Measurements from ENCODE around the gene RPS2.
A peak's percentile ranks its signal among the peaks of the same experiment; 100 is the strongest.

The RPS2 gene

DNA sequence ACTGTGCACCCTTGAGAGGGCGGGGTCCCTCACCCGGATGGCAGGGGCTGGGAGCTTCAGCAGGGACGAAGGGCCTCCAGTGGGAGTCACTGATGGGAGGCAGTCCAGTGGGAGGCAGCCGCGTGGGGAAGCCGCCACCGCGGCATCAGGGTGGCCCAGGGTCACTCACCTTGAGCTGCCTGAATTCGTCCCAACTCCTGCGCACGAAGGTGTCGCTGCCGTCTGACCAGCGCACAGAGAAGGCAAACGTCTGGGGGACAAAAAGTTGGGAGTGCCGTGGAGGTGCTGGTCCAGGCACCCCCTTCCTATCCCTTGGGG lies 16.1 kb upstream of the RPS2 start:
- no peak for DNase-seq

DNA sequence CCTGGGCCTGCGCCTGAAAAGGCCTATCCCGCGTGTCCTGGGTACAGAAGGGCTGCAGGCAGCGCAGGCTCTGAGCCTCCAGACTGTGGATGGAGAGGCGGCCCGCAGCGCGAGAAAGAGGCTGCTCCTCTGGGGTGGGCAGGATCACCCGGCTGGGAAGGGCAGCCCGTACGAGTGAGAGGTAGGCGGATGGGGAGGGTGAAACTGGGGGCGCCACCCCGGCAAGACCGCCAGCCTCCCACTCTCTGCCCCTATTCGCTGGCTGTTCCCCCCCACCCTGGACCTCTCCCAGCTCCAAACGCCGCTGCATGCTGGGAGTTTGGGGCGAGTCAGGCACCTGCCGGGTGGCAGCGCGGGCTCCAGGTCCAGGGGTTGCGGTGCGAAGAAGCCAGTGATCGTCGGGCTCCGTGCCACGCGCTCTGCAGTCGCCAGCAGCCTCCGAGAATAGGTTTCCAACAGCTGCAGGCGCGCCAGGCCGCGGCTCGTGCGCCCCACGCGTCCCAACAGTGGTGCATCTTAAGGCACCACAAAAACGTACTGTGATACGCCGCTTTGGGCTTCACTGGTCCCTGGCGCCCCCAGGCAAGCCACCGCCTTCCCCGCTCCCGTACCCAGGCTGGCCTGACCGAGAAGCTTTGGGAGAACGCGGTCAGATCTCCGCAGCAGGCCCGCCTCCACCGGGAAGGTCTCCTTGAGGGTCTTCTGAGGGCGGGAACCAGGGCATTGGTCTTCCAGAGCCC lies 15.6 kb upstream of the RPS2 start:
- DNase-seq: no peak

DNA sequence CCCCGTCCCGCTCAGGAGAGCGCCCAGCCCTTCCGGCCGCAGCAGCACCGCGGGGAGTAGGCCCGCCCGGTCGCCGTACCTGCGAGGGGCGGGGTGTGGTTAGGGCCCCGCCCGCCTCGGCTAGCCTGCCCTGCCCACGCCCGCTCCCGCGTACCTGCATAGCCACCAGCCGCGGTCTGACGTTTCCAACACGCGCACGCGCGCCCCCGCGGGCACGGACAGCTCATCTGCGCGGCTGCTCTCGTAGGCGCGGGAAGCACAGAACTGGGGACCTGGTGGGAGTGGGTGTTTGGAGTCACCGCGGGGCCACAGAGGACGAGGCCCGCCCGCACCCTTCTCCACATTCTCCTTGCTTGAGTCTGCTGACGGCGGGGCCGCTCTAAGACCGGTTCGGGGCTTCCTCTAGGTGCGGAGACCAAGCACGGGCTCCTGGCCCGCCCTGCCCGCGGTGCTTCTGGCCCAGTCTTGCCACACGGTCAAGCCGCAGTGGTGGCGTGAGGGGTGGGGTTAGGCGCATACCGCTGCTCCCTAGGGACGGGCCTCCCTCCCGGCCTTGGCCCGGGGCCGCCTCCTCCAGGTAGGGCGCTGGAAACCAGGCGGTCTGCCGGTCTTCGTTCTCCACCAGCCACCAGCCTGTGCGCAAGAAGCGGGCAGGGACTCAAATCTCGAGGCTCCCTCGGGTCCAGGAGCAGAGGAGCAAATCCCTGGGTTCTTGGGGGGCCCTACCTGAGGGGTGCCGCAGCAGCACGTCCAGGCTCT lies 14.8 kb upstream of the RPS2 start:
- no peak for DNase-seq

DNA sequence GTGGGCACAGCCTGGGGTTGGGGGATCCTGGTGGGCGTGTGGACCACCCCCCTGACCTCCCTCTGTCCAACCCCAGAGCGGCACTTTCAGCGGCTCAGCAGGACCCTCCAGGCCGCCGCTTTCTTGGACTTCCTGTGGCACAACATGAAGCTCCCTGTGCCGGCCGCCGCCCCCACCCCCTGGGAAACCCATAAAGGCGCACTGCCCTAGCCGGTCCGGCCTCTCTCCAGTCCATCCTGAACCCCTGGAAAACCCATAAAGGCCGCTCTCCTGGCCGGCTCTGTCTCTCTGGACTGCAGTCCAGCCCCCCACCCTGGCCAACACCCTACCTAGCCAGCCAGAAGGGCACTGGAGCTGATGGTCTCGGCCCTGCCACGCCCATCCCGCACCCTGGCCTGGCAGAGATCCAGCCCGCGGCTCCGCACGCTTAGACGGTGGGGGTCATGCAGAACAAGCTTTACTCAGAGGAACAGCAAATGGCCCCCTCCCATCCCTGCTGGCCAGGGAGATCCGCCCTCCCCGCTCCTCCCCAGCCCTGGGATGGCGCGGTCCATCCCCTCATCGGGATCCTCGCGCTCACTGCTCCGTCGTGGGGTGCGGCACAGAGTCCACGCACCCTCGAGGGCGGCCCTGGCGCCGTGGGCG lies 14.0 kb upstream of the RPS2 start:
- no peak for DNase-seq

DNA sequence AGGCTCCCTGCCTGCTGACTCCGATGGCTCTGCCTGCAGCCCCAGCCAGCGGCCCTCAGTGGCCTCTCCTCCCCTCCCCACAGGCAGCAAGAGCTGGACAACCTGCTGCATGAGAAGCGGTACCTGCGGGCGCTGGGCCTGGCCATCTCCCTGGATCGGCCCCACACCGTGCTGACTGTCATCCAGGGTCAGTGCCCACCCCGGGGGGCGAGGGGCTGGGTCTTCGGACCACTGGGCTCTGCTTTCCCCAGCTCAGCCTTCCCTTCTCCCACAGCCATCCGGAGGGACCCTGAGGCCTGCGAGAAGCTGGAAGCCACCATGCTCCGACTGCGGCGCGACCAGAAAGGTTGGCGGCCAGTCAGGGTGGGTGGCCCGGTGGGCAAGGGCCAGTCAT lies 13.2 kb upstream of the RPS2 start:
- DNase-seq: no peak

DNA sequence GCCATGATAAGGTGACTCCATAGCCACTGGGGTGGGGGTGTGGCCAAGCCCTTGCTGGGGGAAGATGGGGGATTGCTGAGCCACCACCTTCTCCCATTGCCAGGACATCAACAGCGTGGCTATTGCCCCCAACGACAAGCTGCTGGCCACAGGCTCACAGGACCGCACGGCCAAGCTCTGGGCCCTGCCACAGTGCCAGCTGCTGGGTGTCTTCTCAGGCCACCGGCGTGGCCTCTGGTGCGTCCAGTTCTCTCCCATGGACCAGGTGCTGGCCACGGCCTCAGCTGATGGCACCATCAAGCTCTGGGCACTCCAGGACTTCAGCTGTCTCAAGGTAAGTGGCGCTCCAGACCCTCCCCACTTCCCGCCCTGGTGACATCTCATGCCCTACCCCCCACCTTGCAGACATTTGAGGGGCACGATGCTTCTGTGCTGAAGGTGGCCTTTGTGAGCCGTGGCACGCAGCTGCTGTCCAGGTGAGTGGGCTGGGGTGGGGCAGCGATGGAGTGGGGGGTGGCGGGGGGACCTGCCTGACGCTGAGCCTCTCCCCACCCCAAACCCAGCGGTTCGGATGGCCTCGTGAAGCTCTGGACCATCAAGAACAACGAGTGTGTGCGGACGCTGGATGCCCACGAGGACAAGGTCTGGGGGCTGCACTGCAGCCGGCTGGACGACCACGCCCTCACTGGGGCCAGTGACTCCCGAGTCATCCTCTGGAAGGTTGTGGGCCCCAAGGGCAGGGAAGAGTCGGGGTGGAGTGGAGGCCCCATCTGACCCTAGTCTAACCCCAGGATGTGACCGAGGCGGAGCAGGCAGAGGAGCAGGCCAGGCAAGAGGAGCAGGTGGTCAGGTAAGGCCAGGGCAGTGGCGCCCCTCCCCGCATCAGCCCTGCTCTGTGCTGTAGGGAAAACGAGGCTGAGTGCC lies 12.6 kb upstream of the RPS2 start:
- DNase-seq: no peak

DNA sequence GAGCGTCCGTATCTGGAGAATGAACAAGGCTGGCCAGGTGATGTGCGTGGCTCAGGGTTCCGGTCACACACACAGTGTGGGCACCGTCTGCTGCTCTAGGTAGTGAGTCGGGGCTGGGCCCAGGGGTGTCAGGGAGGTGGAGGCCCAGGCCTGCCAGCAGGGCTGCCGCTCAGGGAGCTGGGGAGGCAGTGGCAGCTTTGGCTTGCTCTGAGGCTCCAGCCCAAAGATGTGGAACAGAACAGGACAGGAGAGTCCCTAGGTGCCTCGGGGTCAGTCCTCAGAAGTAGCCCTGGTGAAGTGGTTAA lies 11.5 kb upstream of the RPS2 start:
- DNase-seq: no peak

DNA sequence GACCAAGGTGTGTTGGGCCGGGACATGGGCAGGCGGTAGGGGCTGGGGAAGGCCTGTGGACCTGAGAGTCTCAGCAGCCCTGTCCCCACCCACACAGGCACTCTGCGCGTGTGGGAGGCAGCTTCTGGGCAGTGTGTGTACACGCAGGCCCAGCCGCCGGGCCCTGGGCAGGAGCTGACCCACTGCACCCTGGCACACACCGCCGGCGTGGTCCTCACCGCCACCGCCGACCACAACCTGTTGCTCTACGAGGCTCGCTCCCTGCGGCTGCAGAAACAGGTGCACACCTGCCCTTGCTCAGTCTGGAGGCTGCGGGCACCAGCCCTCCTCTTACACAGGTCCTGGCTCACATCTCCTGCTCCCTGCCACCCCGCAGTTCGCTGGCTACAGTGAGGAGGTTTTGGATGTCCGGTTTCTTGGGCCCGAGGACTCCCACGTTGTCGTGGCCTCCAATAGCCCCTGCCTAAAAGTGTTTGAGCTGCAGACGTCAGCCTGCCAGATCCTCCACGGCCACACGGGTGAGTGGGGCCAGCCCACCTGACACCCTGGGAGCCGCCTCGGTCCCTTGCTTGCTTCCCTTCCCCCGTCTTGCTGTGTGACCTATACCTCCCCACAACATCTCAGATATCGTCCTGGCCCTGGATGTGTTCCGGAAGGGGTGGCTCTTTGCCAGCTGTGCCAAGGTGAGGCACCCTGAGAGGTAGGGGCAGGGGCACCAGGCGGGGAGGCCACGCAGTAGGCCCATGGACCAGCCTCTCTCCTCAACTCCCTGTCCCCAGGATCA lies 11.0 kb upstream of the RPS2 start:
- DNase-seq: no peak

DNA sequence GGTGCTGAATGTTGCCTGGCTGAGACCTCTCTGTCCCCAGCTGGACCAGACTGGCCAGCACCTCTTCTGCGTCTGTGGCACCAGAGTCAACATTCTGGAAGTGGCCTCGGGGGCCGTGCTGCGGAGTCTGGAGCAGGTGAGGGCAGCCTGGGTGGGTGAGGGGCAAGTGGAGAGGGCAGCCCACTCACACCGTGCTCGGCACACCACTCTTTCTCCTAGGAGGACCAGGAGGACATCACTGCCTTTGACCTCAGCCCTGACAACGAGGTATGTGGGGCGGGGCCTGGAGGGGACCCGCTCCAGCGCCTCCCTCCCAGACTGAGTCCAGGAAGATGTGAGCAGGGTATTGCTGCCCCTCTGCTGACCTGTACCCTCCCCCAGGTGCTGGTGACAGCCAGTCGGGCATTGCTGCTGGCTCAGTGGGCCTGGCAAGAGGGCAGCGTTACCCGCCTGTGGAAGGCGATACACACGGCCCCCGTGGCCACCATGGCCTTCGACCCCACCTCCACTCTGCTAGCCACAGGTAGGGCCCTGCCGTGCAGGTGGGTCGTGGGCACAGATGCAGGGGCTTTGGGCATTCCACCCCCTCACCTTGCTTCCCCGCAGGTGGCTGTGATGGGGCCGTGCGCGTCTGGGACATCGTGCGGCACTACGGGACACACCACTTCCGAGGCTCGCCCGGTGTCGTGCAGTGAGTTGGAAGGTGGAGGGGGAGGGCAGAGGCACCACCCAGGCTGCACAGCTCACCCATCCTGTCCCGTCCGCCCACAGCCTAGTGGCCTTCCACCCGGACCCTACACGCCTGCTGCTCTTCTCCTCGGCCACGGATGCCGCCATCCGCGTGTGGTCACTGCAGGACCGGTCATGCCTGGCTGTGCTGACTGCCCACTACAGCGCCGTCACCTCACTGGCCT lies 9.8 kb upstream of the RPS2 start:
- no peak for DNase-seq

DNA sequence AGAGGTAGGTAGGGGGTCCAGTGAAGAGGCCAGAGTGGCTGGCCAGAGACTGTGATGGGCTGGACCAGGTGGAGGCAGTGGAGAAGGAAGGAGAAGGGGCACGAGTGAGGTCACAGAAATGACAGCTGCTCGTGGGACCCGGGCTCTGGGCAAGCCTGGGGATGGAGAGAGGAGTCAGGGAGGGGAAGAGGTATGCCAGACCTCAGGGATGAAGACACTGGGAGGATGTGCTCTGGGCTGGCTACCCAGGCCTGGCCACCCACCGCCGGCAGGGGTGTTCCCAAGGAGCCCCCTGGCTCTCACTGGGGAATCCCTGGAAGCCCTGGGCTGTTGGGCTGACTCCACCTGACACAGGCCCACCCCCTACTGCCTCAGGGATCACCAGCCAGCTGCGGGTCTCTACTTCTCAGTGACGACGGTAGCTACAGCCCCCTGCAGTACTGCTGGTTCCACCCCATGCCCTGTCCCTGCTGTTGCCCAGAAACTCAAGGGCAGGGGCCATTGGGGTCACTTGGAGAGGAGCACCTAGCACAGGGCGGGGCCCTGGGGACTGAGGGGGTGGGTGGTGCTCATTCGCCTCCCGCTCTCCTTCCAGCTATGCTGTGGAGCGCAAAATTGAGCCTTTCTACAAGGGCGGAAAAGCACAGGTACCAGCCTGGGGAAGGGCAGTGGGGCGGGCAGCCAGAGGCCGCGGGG lies 9.0 kb upstream of the RPS2 start:
- DNase-seq: no peak

DNA sequence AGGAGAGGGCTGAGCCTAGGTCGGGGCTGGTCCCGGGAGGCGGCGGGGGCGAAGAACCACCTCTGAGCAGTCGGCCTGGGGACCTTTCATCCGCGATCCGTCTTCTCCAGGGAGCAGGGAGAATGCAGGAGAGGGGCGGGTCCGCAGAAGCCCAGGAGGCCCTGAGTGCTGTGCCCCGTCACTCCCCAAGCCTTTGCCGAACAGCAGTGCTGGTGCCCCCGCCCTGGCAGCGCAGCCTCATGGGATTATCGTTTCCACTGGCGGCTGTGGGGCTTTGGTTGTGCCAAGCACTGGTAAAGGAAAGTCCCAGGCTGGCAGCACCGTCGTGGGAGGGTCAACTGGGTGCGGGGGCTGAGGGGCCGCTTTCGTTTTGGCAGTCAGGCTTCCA lies 7.9 kb upstream of the RPS2 start:
- no peak for DNase-seq

DNA sequence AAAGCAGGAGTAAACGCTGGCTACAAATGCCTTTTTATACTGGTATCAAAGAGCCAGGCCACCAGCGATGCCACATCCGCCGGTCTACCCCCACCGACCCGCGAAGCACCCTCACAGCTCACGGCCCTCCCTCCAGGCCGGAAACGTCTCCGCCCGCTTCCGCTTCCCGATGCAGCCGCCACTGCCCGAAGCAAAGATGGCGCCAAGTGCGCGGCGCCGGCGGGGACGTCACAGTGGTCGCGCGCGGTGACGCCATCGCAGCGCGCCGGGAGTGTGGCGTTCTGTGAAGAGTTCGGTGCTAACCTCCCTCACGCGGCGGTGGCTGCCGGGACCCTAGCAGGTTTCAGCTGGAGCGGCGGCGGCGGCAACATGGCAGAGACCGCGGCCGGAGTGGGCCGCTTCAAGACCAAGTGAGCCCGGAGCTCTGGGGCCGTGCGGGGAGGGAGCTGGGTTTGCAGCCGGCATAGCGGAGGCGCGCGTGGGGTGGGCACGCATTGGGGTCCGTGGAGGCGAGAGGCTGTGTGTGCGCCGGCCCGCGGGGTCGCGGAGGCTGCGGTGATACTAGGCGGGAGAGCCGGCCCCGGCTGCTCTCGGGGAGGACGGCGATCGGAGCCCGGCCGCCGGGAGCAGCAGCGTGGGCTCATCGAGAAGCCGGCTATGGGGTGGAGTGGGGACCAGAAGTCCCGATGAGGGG lies 7.3 kb upstream of the RPS2 start, which contains the start of gene TBL3:
TSS of gene TBL3 (plus strand) at position 258 of the 694 bp plus-strand sequence. CDS start at position 370, 112 bp downstream.
- peak; percentile 60 for DNase-seq

DNA sequence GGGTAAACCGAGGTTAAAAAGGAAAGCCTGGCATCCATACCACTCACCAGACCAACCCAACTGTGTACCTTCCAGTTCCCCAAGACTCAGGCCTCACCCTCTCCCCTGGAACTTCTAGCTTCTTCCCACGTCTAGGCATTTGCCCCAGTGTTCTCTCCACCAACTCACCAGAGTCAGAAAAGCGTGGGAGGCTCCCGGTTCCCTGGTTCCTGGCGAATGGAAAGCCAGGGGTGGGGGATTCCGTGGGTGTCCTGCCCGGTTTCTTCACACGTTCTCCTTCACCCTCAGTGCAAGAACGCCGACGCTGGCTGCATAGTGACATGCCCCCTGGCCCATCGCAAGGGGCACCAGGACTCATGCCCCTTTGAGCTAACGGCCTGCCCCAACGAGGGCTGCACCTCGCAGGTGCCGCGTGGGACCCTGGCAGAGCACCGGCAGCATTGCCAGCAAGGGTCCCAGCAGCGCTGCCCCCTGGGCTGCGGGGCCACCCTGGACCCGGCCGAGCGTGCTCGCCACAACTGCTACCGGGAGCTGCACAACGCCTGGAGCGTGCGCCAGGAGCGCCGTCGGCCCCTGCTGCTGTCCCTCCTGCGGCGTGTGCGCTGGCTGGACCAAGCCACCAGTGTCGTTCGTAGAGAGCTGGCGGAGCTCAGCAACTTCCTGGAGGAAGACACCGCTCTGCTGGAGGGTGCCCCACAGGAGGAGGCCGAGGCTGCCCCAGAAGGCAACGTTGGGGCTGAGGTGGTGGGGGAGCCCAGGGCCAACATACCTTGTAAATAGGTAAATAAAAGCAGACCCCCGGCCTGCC lies 3.7 kb upstream of the RPS2 start:
- no peak for DNase-seq

DNA sequence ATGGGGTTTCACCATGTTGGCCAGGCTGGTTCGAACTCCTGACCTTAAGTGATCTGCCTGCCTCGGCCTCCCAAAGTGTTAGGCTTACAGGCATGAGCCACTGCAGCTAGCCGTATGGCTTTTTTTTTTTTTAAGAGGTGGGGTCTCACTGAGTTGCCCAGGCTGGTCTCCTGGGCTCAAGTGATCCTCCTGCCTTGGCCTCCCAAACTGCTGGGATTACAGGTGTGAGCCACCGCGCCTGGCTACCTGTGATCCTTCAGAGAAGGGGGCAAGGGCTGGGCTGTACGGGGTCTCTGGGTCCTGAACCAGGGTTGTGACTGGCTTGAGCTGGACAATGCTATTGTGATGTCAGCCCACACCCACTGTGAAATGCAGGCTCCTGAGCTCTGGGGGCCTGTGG lies 1.8 kb upstream of the RPS2 start, which contains the start of gene RNF151:
TSS of gene RNF151 (plus strand) at position 397 of the 400 bp plus-strand sequence. CDS start 26 bp downstream, outside the sequence.
- DNase-seq: no peak

DNA sequence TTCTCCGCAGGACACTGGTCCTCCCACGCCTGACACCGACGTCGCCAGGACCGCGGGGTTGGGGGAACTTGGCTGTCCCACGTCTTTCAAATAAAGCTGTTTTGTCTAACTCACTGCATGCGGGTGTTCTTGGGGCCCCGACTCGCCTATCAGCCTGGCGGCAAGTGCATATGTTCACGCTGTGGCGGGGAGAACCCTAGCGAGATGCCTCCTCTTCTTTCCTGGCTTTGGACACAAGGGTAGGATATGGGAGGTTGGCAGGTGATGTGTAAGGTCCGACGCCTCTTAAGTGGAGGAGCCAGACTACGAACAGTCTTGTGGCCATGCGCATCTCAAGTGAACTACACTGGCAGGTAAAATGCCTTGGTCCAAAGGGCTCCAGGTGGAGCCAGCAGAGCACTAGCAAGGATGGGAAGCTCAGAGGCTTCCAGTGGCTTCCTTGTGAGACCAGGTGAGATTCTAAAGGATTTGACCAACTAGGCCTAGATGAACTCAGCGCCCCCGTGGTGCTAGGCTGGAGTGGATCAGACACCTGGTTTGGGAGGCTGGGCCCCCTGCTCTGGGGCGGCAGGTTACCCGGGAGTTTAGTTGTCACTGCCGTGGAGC lies 873 bp upstream of the RPS2 start:
- DNase-seq: no peak

DNA sequence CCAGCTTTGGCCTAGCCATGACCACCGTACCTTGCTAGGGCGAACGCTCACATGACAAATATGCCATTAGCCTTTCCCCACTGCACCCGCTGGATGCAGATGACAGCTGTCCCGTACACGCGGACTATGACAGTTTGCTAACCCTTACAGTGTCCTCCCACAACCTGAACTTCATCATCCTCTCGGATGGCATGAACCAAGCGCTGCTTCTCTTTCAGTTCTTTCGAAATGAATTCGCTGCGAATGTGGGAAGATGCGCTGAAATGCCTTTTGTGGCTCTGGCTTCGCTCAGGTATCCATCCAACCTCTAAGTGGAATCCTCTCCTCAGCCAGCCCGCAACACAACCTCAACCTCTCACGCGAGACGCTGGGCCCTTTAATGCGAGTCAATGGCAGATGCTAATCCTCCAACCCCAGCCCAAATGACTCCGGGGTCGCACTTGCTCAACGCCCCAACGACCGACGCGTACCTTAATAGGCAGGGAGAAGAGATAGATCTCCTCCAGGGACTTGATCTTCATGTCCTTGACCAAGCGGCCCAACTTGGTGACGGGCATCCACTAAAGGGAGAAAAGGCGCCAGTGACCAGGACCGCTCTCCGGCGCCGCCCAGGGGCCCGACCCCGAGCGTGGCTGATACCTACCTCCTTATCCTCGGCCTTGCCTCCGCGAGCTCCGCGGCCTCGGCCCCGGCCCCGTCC lies 670 bp downstream of the RPS2 start:
- no peak for DNase-seq

Data from SHP77 treated with DMSO at 0.1 percent for 48 hours (cell line).